ENCODE data around the gene SIGLEC12. TPM values are rescaled to one million over a fixed set of nuclear protein-coding genes. Genes with fewer than 3 reads are reported as not detected.
"Not testable (repeated sequence)": the region's sequence is repeated elsewhere in the genome, so short reads cannot be mapped to it uniquely, and the experiment has no call there.

Gene SIGLEC12
- total RNA-seq, 2 donors from 2014 or later: 0.91 TPM; not detected in 1

DNA sequence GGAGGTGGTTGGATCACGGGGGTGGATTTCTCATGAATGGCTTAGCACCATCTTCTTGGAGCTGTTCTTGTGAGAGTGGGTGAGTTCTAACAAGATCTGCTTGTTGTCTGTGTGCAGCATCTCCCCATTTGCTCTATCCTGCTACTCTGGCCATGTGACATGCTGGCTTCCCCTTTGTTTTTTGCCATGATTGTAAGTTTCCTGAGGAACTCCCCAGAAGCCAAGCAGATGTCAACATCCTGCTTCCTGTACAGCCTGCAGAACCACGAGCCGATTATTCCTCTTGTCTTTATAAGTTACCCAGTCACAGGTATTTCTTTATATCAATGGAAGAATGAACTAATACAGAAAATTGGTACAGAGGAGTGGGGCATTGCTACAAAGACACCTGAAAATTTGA lies 2.3 kb upstream of the SIGLEC12 start:
- no peak overlapping the region for H3K27ac ChIP-seq
- H3K4me1 ChIP-seq (replicated peaks): no peaks in the 10 kb centered on the region
- 51% methylated on average over 3 of the region's 3 CpGs for WGBS
- TF ChIP-seq POLR2A (IDR thresholded peaks at IDR 0.05): no peak
- TF ChIP-seq, protein P1, sequence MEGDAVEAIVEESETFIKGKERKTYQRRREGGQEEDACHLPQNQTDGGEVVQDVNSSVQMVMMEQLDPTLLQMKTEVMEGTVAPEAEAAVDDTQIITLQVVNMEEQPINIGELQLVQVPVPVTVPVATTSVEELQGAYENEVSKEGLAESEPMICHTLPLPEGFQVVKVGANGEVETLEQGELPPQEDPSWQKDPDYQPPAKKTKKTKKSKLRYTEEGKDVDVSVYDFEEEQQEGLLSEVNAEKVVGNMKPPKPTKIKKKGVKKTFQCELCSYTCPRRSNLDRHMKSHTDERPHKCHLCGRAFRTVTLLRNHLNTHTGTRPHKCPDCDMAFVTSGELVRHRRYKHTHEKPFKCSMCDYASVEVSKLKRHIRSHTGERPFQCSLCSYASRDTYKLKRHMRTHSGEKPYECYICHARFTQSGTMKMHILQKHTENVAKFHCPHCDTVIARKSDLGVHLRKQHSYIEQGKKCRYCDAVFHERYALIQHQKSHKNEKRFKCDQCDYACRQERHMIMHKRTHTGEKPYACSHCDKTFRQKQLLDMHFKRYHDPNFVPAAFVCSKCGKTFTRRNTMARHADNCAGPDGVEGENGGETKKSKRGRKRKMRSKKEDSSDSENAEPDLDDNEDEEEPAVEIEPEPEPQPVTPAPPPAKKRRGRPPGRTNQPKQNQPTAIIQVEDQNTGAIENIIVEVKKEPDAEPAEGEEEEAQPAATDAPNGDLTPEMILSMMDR (IDR thresholded peaks at IDR 0.05): no peak
- TF ChIP-seq POLR2AphosphoS5 (IDR thresholded peaks at IDR 0.05): no peak
- no peaks in the 10 kb centered on the region for H3K27me3 ChIP-seq (replicated peaks; ENCODE audit: insufficient read depth)
- H3K36me3 ChIP-seq: no peaks in the 10 kb centered on the region
- intact Hi-C loops (cut with DNase I): no loop called here
- H3K9me3 ChIP-seq: no peaks in the 10 kb centered on the region
- no peak for DNase-seq (ENCODE audit: low spot score)
- H3K4me3 ChIP-seq: no peak overlapping the region

DNA sequence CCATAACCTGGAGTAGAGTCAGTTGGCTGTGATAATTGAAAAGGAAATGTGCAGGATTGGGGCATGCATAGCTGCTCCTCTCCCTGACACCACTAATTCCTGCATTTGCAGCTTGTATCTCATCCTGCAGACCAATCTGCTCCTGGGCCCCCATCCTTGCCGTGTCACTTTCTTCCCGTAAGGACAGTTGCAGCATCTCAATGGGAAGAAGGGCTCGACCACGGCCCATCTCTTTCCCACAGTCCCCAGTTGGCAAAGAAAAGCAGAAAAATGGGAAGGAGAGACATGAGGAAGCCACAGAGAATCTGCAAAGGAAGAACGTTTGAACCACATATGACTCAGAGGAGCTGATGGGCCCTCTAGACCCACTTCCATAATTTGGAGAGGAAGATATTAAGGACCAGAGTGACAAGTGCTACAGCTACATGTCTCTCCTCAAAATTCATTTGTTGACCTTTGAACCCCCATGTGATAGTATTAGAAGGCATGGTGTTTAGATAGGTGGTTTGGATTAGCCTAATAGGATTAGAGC lies 1.8 kb upstream of the SIGLEC12 start:
- H3K36me3 ChIP-seq: no peaks in the 10 kb centered on the region
- no peak overlapping the region for H3K4me3 ChIP-seq
- H3K4me1 ChIP-seq (replicated peaks): no peaks in the 10 kb centered on the region
- no peaks in the 10 kb centered on the region for H3K27me3 ChIP-seq (replicated peaks; ENCODE audit: insufficient read depth)
- WGBS: 87% methylated on average over 5 of the region's 5 CpGs
- H3K27ac ChIP-seq: no peak overlapping the region
- H3K9me3 ChIP-seq: no peaks in the 10 kb centered on the region
- intact Hi-C loops (cut with DNase I): no loop called here
- TF ChIP-seq POLR2A (IDR thresholded peaks at IDR 0.05): no peak
- DNase-seq (ENCODE audit: low spot score): no peak

GRCh38 chr19:51500931-51501330 lies 669 bp downstream of the SIGLEC12 start:
- DNase-seq (ENCODE audit: low spot score); intact Hi-C loops (cut with DNase I); H3K9me3 ChIP-seq; H3K27ac ChIP-seq; H3K4me1 ChIP-seq (replicated peaks); H3K27me3 ChIP-seq (replicated peaks; ENCODE audit: insufficient read depth); H3K36me3 ChIP-seq; H3K4me3 ChIP-seq: not testable (repeated sequence)
- WGBS: 53% methylated on average over 8 of the region's 8 CpGs

DNA sequence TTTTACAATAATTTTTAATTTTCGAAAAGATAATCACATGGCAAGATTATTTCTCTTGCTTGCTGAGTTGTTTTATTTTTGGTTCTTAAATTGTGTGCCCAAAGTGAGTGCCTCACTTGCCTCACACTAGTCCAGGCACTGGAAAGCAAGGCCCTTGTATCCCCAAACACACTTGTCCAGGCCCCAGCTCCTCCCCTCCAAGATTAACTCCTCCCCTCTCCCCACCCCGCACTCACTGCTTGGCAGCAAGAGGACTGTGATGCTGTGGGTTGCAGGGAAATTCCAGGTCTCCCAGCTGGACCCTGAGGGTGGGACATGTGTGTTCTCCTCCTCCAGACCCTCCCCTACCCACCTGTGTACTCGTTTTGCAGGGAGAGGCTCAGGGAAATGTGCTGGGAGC lies 3.9 kb downstream of the SIGLEC12 start:
- no peak overlapping the region for H3K4me3 ChIP-seq
- WGBS: 36% methylated on average over 3 of the region's 3 CpGs
- H3K9me3 ChIP-seq: no peaks in the 10 kb centered on the region
- intact Hi-C loops (cut with DNase I): no loop called here
- no peaks in the 10 kb centered on the region for H3K4me1 ChIP-seq (replicated peaks)
- TF ChIP-seq POLR2AphosphoS5 (IDR thresholded peaks at IDR 0.05) (no peak), POLR2A (IDR thresholded peaks at IDR 0.05) (no peak)
- TF ChIP-seq, protein P1 (IDR thresholded peaks at IDR 0.05): no peak
- H3K27ac ChIP-seq: no peak overlapping the region
- no peaks in the 10 kb centered on the region for H3K36me3 ChIP-seq
- DNase-seq (ENCODE audit: low spot score): no peak
- no peaks in the 10 kb centered on the region for H3K27me3 ChIP-seq (replicated peaks; ENCODE audit: insufficient read depth)

DNA sequence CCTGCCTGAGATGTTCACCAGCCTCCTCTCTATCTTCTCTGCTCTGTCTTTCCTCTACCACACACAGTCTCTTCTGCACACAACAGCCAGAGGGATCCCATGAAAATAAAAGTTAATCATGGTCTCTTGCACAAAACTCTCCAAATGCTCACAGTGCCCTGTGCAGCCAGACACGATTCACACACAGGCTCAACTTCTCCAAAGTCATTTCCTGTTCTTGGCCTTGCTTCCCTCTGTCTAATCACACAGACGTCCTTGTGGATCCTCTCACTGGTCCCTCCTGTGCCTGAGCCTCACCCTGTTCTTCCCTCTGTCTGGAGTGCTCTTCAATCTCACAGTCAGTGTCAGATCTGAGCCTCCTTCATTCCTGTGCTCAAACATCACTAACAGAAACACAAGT lies 7.8 kb downstream of the SIGLEC12 start:
- TF ChIP-seq POLR2AphosphoS5 (IDR thresholded peaks at IDR 0.05) (no peak), POLR2A (IDR thresholded peaks at IDR 0.05) (no peak)
- TF ChIP-seq, protein P1 (IDR thresholded peaks at IDR 0.05): no peak
- Histone ChIP-seq H3K4me1 (replicated peaks) (no peaks in the 10 kb centered on the region), H3K36me3 (no peaks in the 10 kb centered on the region), H3K4me3 (no peak overlapping the region), H3K9me3 (no peaks in the 10 kb centered on the region), H3K27ac (no peak overlapping the region), H3K27me3 (replicated peaks; ENCODE audit: insufficient read depth) (no peaks in the 10 kb centered on the region)
- WGBS: 44% methylated on average over 2 of the region's 2 CpGs
- no peak for DNase-seq (ENCODE audit: low spot score)
- intact Hi-C loops (cut with DNase I): no loop called here

- no peaks in the 10 kb centered on the region for H3K4me1 ChIP-seq (replicated peaks)
- H3K27ac ChIP-seq: no peak overlapping the region
- intact Hi-C loops (cut with DNase I): no loop called here
- no peak for DNase-seq (ENCODE audit: low spot score)
- WGBS: 85% methylated on average over 7 of the region's 7 CpGs
- no peaks in the 10 kb centered on the region for H3K27me3 ChIP-seq (replicated peaks; ENCODE audit: insufficient read depth)
- no peak for TF ChIP-seq POLR2AphosphoS5 (IDR thresholded peaks at IDR 0.05)
- TF ChIP-seq, protein P1 (IDR thresholded peaks at IDR 0.05): no peak
- TF ChIP-seq POLR2A (IDR thresholded peaks at IDR 0.05): no peak
- no peaks in the 10 kb centered on the region for H3K9me3 ChIP-seq
- no peak overlapping the region for H3K4me3 ChIP-seq
- H3K36me3 ChIP-seq: no peaks in the 10 kb centered on the region
Observed at GRCh38 chr19:51491586-51491985, 10.0 kb downstream of the SIGLEC12 start.

Measured in prostate gland (tissue), 2 donors.